H1 (cell line): Measurements from ENCODE around the gene MECP2. TPM values are rescaled to one million over a fixed set of nuclear protein-coding genes. Genes with fewer than 3 reads are reported as not detected.

Experiments used
- CTCF ChIA-PET: fragments of 300-600 bp; sonication (Branson Sonifier 250); formaldehyde crosslinking; loops from one replicate; lab custom pipeline; 2021; ENCODE audit not compliant: partially characterized antibody; lab: Charles Lee
- POLR2A ChIA-PET: fragments of 300-600 bp; sonication (Branson Sonifier 250); formaldehyde crosslinking; loops from one replicate; lab custom pipeline; 2021; ENCODE audit warnings: inconsistent platforms; ENCODE audit not compliant: partially characterized antibody; lab: Charles Lee
- DNase-seq, 2 experiments: peaks; one replicate each; pipeline versions ENCODE4 v3.0.0 to v3.0.0-alpha.2; 2010 to 2022; ENCODE audit warnings: low spot score in 2 of 2, low read depth in 1 of 2, mixed read lengths in 1 of 2
- FAIRE-seq: peaks from 2 replicates; lab custom pipeline; 2011; peaks lifted over from hg19 to GRCh38; lab: Jason Lieb, UNC
- H2AFZ ChIP-seq: 2 replicates; pipeline ENCODE4 v1.8.1; 2012; ENCODE audit warnings: low read length, inconsistent platforms
- H2AK5ac ChIP-seq: 2 replicates; pipeline ENCODE4 v1.6.1; 2013; ENCODE audit warnings: low read depth, low read length
- H2BK120ac ChIP-seq: replicated peaks from 2 replicates; pipeline ENCODE3; 2013; ENCODE audit warnings: low read depth, low read length, inconsistent platforms
- H2BK12ac ChIP-seq: 2 replicates; pipeline ENCODE4 v1.6.1; 2013; ENCODE audit warnings: low read depth, low read length
- H2BK15ac ChIP-seq: 2 replicates; pipeline ENCODE4 v1.6.1; 2013; ENCODE audit warnings: low read length
- H2BK20ac ChIP-seq: 2 replicates; pipeline ENCODE4 v1.6.1; 2013; ENCODE audit warnings: low read length
- H2BK5ac ChIP-seq: 2 replicates; pipeline ENCODE4 v1.6.1; 2013; ENCODE audit warnings: low read depth, low read length
- H3K14ac ChIP-seq: 2 replicates; pipeline ENCODE4 v1.6.1; 2013; ENCODE audit warnings: inconsistent platforms; ENCODE audit not compliant: insufficient read length
- H3K18ac ChIP-seq: 2 replicates; pipeline ENCODE4 v1.6.1; 2013; ENCODE audit warnings: low read length; ENCODE audit errors: extremely low read depth
- H3K23ac ChIP-seq: 2 replicates; pipeline ENCODE4 v1.6.1; 2013; ENCODE audit warnings: inconsistent platforms; ENCODE audit not compliant: insufficient read length
- H3K23me2 ChIP-seq: 2 replicates; pipeline ENCODE4 v1.6.1; 2013; ENCODE audit warnings: low read depth, low read length
- H3K27ac ChIP-seq: 2 replicates; pipeline ENCODE4 v1.6.1; 2011; ENCODE audit warnings: low read depth, low read length, inconsistent platforms
- H3K27me3 ChIP-seq, 4 experiments: replicated peaks in 1 of 4; 1 replicate in 1 of 4; 2 replicates in 3 of 4; pipeline versions ENCODE4 v1.6.1 to v1.8.1; 2011 to 2013; ENCODE audit warnings: low read length in 3 of 4, mild to moderate bottlenecking in 3 of 4, inconsistent platforms in 2 of 4, mixed read lengths in 2 of 4, moderate library complexity in 1 of 4; ENCODE audit not compliant: control insufficient read depth in 3 of 4, insufficient read depth in 3 of 4; ENCODE audit errors: extremely low read depth in 1 of 4
- H3K36me3 ChIP-seq, 4 experiments: 2 replicates each; pipeline versions ENCODE4 v1.6.1 to v1.8.1; 2011 to 2013; ENCODE audit warnings: mild to moderate bottlenecking in 4 of 4, low read length in 3 of 4, moderate library complexity in 2 of 4, control low read depth in 1 of 4, inconsistent platforms in 1 of 4; ENCODE audit not compliant: insufficient read depth in 4 of 4, control insufficient read depth in 2 of 4
- H3K4ac ChIP-seq: replicated peaks from 2 replicates; pipeline ENCODE3; 2013; ENCODE audit warnings: low read length, low read depth, mixed read lengths, inconsistent platforms; ENCODE audit not compliant: insufficient read length
- H3K4me1 ChIP-seq, 4 experiments: replicated peaks in 1 of 4; 1 replicate in 1 of 4; 2 replicates in 3 of 4; pipeline versions ENCODE4 v1.6.1 to v1.8.1; 2011 to 2013; ENCODE audit warnings: low read length in 3 of 4, inconsistent platforms in 2 of 4, mixed read lengths in 1 of 4; ENCODE audit not compliant: insufficient read depth in 4 of 4, control insufficient read depth in 3 of 4
- H3K4me2 ChIP-seq, 2 experiments: 2 replicates each; pipeline versions ENCODE4 v1.6.1 to v1.8.1; 2011 to 2013; ENCODE audit warnings: low read depth in 2 of 2, low read length in 2 of 2, control low read depth in 1 of 2, inconsistent platforms in 1 of 2, mild to moderate bottlenecking in 1 of 2; ENCODE audit not compliant: insufficient read depth in 1 of 2
- H3K4me3 ChIP-seq, 4 experiments: fragments of 200-600, 300-600 bp in 1 of 4; sonication (generic), shearing (Covaris generic), sonication (Bioruptor Twin) in 1 of 4; 2 replicates each; pipeline versions ENCODE4 v1.5.1 to v1.8.1; 2011 to 2016; ENCODE audit warnings: low read length in 4 of 4, low read depth in 3 of 4, control low read depth in 2 of 4, inconsistent platforms in 2 of 4, mild to moderate bottlenecking in 2 of 4, mixed read lengths in 1 of 4, moderate library complexity in 1 of 4; ENCODE audit not compliant: insufficient read depth in 2 of 4; ENCODE audit errors: extremely low read depth in 1 of 4
- H3K56ac ChIP-seq: replicated peaks from 2 replicates; pipeline ENCODE3; 2013; ENCODE audit warnings: low read depth, mild to moderate bottlenecking, mixed read lengths, low read length, inconsistent platforms; ENCODE audit not compliant: insufficient read length
- H3K79me1 ChIP-seq: 2 replicates; pipeline ENCODE4 v1.6.1; 2013; ENCODE audit warnings: low read depth, low read length, control low read depth
- H3K79me2 ChIP-seq, 2 experiments: 2 replicates each; pipeline versions ENCODE4 v1.6.1 to v1.8.1; 2012 to 2013; ENCODE audit warnings: low read length in 2 of 2, mild to moderate bottlenecking in 2 of 2, inconsistent platforms in 1 of 2; ENCODE audit not compliant: insufficient read depth in 2 of 2, control insufficient read depth in 1 of 2
- H3K9ac ChIP-seq, 4 experiments: replicated peaks in 1 of 4; 1 replicate in 1 of 4; 2 replicates in 3 of 4; pipeline versions ENCODE4 v1.6.1 to v1.8.1; 2011 to 2013; ENCODE audit warnings: low read depth in 3 of 4, low read length in 3 of 4, control low read depth in 2 of 4, mild to moderate bottlenecking in 2 of 4, moderate library complexity in 2 of 4, inconsistent platforms in 1 of 4; ENCODE audit errors: extremely low read depth in 1 of 4
- H3K9me3 ChIP-seq, 2 experiments: 2 replicates each; pipeline versions ENCODE4 v1.6.1 to v1.8.1; 2012 to 2013; ENCODE audit warnings: mild to moderate bottlenecking in 2 of 2, moderate library complexity in 2 of 2, control low read depth in 1 of 2, inconsistent platforms in 1 of 2, low read depth in 1 of 2, low read length in 1 of 2, mixed read lengths in 1 of 2; ENCODE audit not compliant: insufficient read depth in 2 of 2
- H4K20me1 ChIP-seq, 2 experiments: replicated peaks in 1 of 2; 2 replicates each; pipeline versions ENCODE3 to v1.8.1; 2011 to 2013; ENCODE audit warnings: inconsistent platforms in 2 of 2, low read length in 2 of 2, mild to moderate bottlenecking in 1 of 2; ENCODE audit not compliant: insufficient read depth in 2 of 2, control insufficient read depth in 1 of 2
- H4K5ac ChIP-seq: 2 replicates; pipeline ENCODE4 v1.6.1; 2013; ENCODE audit warnings: low read length, low read depth, mixed read lengths, inconsistent platforms; ENCODE audit not compliant: insufficient read length
- H4K8ac ChIP-seq: 2 replicates; pipeline ENCODE4 v1.8.0; 2013; ENCODE audit warnings: mild to moderate bottlenecking, moderate library complexity, low read length, inconsistent platforms; ENCODE audit not compliant: insufficient read depth; ENCODE audit errors: extremely low read depth
- H4K91ac ChIP-seq: replicated peaks from 2 replicates; pipeline ENCODE3; 2013; ENCODE audit warnings: low read length, mixed read lengths, inconsistent platforms; ENCODE audit not compliant: insufficient read length
- ASH2L ChIP-seq: fragments of 200-600, 300-600 bp; sonication (generic); IDR thresholded peaks from one replicate; pipeline ENCODE4 v1.7.1; 2017; ENCODE audit warnings: low read length
- GTF2F1 ChIP-seq: IDR thresholded peaks from 2 replicates; pipeline ENCODE4 v1.6.1; 2012; ENCODE audit warnings: low read depth, low read length, improper control_type of control experiment, borderline replicate concordance
- NANOG ChIP-seq: IDR thresholded peaks from 2 replicates; pipeline ENCODE4 v1.6.1; 2011; ENCODE audit warnings: low read length, low read depth, mild to moderate bottlenecking, inconsistent platforms; ENCODE audit not compliant: insufficient read depth, poor library complexity, severe bottlenecking
- POLR2A ChIP-seq, 2 experiments: IDR thresholded peaks; 1 replicate in 1 of 2; 2 replicates in 1 of 2; pipeline ENCODE4 v1.6.1; 2011; ENCODE audit warnings: low read depth in 2 of 2, low read length in 2 of 2, mild to moderate bottlenecking in 2 of 2; ENCODE audit errors: control extremely low read depth in 1 of 2
- SP1 ChIP-seq: IDR thresholded peaks from 2 replicates; pipeline ENCODE4 v1.6.1; 2011; ENCODE audit warnings: low read depth, low read length
- WGBS, 2 experiments: shearing (Covaris generic) in 1 of 2; methylation state at CpG; one replicate each; pipeline versions ENCODE4 v1.1.6 to v1.1.7; 2013 to 2015; ENCODE audit warnings: low lambda C conversion rate in 2 of 2, mixed read lengths in 2 of 2, inconsistent platforms in 1 of 2, low coverage in 1 of 2, missing lambda C conversion rate in 1 of 2; ENCODE audit not compliant: insufficient replicate concordance in 2 of 2, insufficient coverage in 1 of 2, insufficient read length in 1 of 2; ENCODE audit errors: extremely low coverage in 1 of 2, missing lambda C conversion rate in 1 of 2; 5-methylcytosine and 5-hydroxymethylcytosine counted together
- polyA plus RNA-seq, 7 experiments: library from polyadenylated mRNA; depleted of rRNA in 3 of 7; stranded (reverse) in 5 of 7; unstranded in 2 of 7; fragments of >200 nt in 5 of 7; fragments of 200-250 nt in 2 of 7; gene quantifications; 1 replicate in 5 of 7; 2 replicates in 1 of 7; 4 replicates in 1 of 7; pipeline versions ENCODE4 v1.2.1 to v1.2.3, GENCODE V29; 2011 to 2013; ENCODE audit warnings: missing spikeins in 2 of 7, mixed read lengths in 2 of 7
- total RNA-seq: library from RNA; stranded (reverse); fragmentation: NEBNext Ultra II Directional; extraction: Animal tissue kit (Norgen Biotek cat#: 25700); gene quantifications from 2 replicates; pipeline ENCODE4 v1.2.1, GENCODE V29; 2021

The MECP2 gene
- total and polyA plus RNA-seq, 2 of the 8 experiments (the other 6 are each of a cell fraction or from before 2014, with no cell fraction given): 5.0 to 32.4 TPM

- H2BK120ac ChIP-seq: no peak overlapping the region
- H3K56ac ChIP-seq: no peak overlapping the region
- no peak overlapping the region for H2BK5ac ChIP-seq
- TF ChIP-seq ASH2L (no peak), POLR2A (IDR thresholded peaks at IDR 0.05; ENCODE audit: control extremely low read depth in 1 of 2, low read depth in 2 of 2, low read length in 2 of 2) (no peak), NANOG (no peak), GTF2F1 (no peak), SP1 (no peak)
- TF ChIP-seq, all 59 proteins: peak for 0
- Histone ChIP-seq H4K20me1 (peaks cover 0 to 5% of the 10 kb centered on the region in 2 experiments), H3K36me3 (no peaks in the 10 kb centered on the region), H4K8ac (no peak overlapping the region), H4K5ac (no peak overlapping the region), H2BK12ac (no peak overlapping the region), H3K23ac (no peak overlapping the region), H3K23me2 (no peaks in the 10 kb centered on the region), H3K4me2 (no peak overlapping the region), H3K79me2 (peaks cover 0 to 42% of the 10 kb centered on the region in 2 experiments; a peak in 2 of 4 replicates), H3K4ac (no peak overlapping the region), H2AFZ (no peak overlapping the region), H3K14ac (no peak overlapping the region), H3K27me3 (no peaks in the 10 kb centered on the region), H3K27ac (no peak overlapping the region), H3K79me1 (no peaks in the 10 kb centered on the region), H3K9ac (no peak overlapping the region), H3K4me3 (no peak overlapping the region), H3K9me3 (no peaks in the 10 kb centered on the region), H3K4me1 (peaks cover 2 to 17% (median 10%) of the 10 kb centered on the region in 4 experiments; a peak in 6 of 7 replicates), H3K18ac (no peak overlapping the region), H2AK5ac (no peak overlapping the region), H4K91ac (no peak overlapping the region), H2BK15ac (no peak overlapping the region), H2BK20ac (no peak overlapping the region)
- ChIA-PET CTCF (interaction anchor here (0.7 to 1.2 kb wide), 4 partner anchors 10 to 490 kb away, joined by 3 to 11 read pairs (median 5); no protein-coding TSS in a partner anchor), POLR2A (interaction anchor here (1.0 kb wide), 1 partner anchor 10 kb away, joined by 3 read pairs; no protein-coding TSS in a partner anchor)
- FAIRE-seq (no peak), DNase-seq (no peak)
- WGBS, 2 experiments: 98% methylated on average over 6 of the region's 11 CpGs; no CpG with 5 or more reads in 1 of the 2 experiments
These were observed 57.9 kb downstream of the MECP2 start for GRCh38 chrX:154039577-154039976.
